Stimulated activated CD4-positive, alpha-beta T cell treated with anti-CD3 and anti-CD28 coated beads, Interleukin-15, amount 100 ng/mL, for 24 hours (primary cell): ENCODE data around the gene PARD6B.

Experiments
- DNase-seq: peaks from one replicate; pipeline ENCODE4 v3.0.0-alpha.2; 2020

Gene PARD6B

DNA sequence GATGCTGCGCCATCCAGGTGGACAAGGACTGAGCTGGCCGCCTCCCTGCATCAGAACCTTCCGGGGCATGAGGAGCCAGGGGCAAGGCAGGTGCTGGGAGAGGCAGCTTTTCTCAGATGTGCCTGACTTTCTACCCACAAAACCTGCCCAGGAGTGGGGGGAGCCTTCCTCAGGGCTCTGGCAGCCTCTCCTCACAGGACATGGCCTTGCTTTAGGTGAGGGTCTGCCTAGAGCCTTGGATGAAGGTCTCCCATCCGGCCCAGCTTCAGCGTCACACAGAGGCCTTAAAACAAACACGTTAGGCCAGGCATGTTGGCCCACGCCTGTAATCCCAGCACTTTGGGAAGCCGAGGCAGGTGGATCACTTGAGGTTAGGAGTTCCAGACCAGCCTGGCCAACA, 70.9 kb downstream of the PARD6B start:
- no peak for DNase-seq

DNA sequence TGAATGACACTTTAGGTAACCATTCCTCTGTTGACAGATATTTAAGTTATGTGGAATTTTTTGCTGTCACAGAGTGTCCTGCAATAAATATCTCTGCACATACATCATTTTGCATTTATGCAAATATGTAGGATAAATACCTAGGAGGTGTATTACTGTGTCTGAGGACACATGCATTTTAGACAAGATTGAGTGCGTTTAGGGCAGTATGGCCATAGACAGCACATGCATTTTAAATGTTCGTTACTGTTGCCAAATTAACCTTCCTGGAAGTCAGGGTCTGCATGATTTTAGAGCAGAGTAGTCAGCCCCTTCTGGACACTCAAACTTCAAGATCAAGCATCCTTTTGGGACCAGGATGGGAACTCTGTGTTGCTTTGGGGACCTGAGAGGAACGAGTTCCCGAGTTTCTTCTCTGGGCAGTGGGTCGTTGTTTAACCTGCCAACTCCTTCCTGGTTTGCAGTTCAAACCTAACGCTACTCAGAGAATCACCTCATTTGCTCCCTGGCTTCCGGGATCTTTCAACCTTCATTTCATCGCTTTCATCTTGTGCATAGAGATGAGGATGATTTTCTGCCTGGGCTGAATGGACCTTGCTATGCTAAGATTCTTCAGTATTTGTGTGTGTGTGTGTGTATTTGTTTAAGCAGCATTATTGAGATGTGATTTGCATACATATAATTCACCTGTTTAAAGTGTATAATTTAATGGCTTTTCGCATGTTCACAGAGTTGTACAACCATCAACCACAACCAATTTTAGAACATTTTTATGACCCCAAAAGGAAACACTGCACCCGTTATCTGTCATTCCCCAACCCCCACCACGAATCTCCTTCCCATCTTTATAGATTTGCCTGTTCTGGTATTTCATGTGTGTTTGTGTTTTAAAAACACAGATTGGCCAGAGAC, 73.3 kb downstream of the PARD6B start:
- no peak for DNase-seq

DNA sequence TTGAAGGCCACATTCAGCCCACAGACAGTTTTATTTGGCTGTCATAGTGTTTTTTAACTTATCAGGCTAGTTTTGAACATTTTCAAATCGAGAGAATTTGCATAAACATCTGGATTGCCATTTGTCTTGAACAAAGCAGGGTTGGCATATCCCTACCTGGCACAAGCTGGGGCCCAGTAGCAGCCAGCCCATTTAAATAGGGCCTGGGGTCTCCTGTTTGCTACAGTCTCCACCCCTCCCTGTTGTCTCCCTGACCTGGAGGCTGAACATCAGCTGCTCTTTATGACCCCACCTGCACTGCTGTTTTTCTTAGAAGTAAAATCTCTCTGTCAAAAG, 73.9 kb downstream of the PARD6B start:
- DNase-seq: no peak

DNA sequence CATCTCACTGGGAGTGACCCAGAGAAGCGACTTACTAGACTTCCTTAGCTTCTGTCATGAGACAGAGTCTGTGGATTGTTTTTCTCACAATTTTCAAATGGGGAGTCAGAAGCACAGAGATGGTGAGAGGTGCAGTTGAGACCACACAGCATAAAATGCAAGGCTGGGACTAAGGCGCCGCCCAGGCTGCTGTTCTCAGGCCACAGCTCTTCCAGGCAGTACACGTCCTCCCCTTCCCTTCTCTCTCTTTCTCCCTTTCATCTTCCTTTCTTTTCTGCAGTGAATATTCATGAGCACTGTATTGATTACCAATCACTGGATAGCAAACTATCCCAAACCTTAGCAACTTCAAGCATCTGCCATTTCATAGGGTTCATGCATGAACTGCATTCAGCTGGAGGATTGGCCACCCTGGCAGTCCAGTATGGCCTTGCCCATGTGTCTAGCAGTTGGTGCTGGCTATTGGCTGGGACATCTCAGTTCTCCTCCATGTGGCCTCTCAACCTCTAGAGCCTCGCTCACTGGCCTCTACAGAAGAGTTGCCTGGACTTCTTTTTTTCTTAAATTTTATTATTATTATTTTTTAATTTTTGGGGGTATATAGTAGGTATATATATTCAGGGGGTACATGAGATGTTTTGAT, 74.9 kb downstream of the PARD6B start:
- no peak for DNase-seq
